ENCODE measurements around the gene DUSP16. TPM values are rescaled to one million over a fixed set of nuclear protein-coding genes. Genes with fewer than 3 reads are reported as not detected.
A peak's percentile ranks its signal among the peaks of the same experiment; 100 is the strongest.
"Not testable (repeated sequence)": the region's sequence is repeated elsewhere in the genome, so short reads cannot be mapped to it uniquely, and the experiment has no call there.

Gene DUSP16
- total RNA-seq, 1 donor from 2014 or later: 12.9 TPM

- ATAC-seq: no peak
- intact Hi-C loops (cut with micrococcal nuclease): no loop called here
- no peak for DNase-seq
These were observed 24.4 kb upstream of the DUSP16 start for GRCh38 chr12:12586879-12587675.

GRCh38 chr12:12585115-12585863 is 22.6 kb upstream of the DUSP16 start:
- ATAC-seq (no peak), DNase-seq (no peak)
- intact Hi-C loops (cut with micrococcal nuclease): no loop called here

- intact Hi-C loops (cut with micrococcal nuclease): no loop called here
- no peak for ATAC-seq
- no peak for DNase-seq
These were observed 21.0 kb upstream of the DUSP16 start for GRCh38 chr12:12583510-12584178.

GRCh38 chr12:12582895-12583303 is 20.2 kb upstream of the DUSP16 start:
- ATAC-seq: no peak
- no peak for DNase-seq
- intact Hi-C loops (cut with micrococcal nuclease): no loop called here

- intact Hi-C loops (cut with micrococcal nuclease): no loop called here
- no peak for ATAC-seq
- no peak for DNase-seq
These were observed 19.7 kb upstream of the DUSP16 start for GRCh38 chr12:12582193-12582881.

GRCh38 chr12:12580716-12581115 is 18.1 kb upstream of the DUSP16 start:
- DNase-seq; ATAC-seq; intact Hi-C loops (cut with micrococcal nuclease): not testable (repeated sequence)

GRCh38 chr12:12577786-12578185 is 15.1 kb upstream of the DUSP16 start:
- no peak for DNase-seq
- intact Hi-C loops (cut with micrococcal nuclease): no loop called here
- ATAC-seq: no peak

- DNase-seq: no peak
- ATAC-seq: no peak
- intact Hi-C loops (cut with micrococcal nuclease): no loop called here
These were observed 10.0 kb upstream of the DUSP16 start for GRCh38 chr12:12572659-12573058.

GRCh38 chr12:12565971-12566370 is 3.3 kb upstream of the DUSP16 start:
- intact Hi-C loops (cut with micrococcal nuclease): loop anchor here (2.0 kb wide), 1 partner anchor 189 kb away; no protein-coding TSS in a partner anchor
- not testable (repeated sequence) for DNase-seq

GRCh38 chr12:12564911-12565310 is 2.2 kb upstream of the DUSP16 start:
- intact Hi-C loops (cut with micrococcal nuclease): loop anchor here (2.0 kb wide), 1 partner anchor 188 kb away; no protein-coding TSS in a partner anchor

More at GRCh38 chr12:12565971-12566370, 3.3 kb upstream of the DUSP16 start:
- not testable (repeated sequence) for ATAC-seq

GRCh38 chr12:12563290-12563928 is 746 bp upstream of the DUSP16 start:
- DNase-seq (no peak), ATAC-seq (no peak)
- intact Hi-C loops (cut with micrococcal nuclease): no loop called here

More at GRCh38 chr12:12564911-12565310, 2.2 kb upstream of the DUSP16 start:
- DNase-seq (no peak), ATAC-seq (no peak)

GRCh38 chr12:12562016-12562483 is 613 bp downstream of the DUSP16 start:
- intact Hi-C loops (cut with micrococcal nuclease): no loop called here
- ATAC-seq: peak; percentile 17
- peak; percentile 58 for DNase-seq

GRCh38 chr12:12561371-12562015 is 1.2 kb downstream of the DUSP16 start:
- peak; percentile 54 for ATAC-seq
- intact Hi-C loops (cut with micrococcal nuclease): no loop called here
- peak; percentile 84 for DNase-seq

GRCh38 chr12:12560587-12561370 is 1.9 kb downstream of the DUSP16 start:
- intact Hi-C loops (cut with micrococcal nuclease): no loop called here
- ATAC-seq (peak; percentile 42), DNase-seq (no peak)

GRCh38 chr12:12559719-12560296 is 2.9 kb downstream of the DUSP16 start:
- no peak for ATAC-seq
- intact Hi-C loops (cut with micrococcal nuclease): no loop called here
- no peak for DNase-seq

GRCh38 chr12:12558291-12558690 is 4.4 kb downstream of the DUSP16 start:
- intact Hi-C loops (cut with micrococcal nuclease): no loop called here
- DNase-seq (no peak), ATAC-seq (no peak)

GRCh38 chr12:12557733-12558132 is 4.9 kb downstream of the DUSP16 start:
- no peak for DNase-seq
- no peak for ATAC-seq
- intact Hi-C loops (cut with micrococcal nuclease): no loop called here
